Astrocyte of the hippocampus (primary cell): ENCODE results near the gene LHFPL6.
A peak's percentile ranks its signal among the peaks of the same experiment; 100 is the strongest.

Experiments
- DNase-seq: peaks from one replicate; pipeline ENCODE4 v3.0.0; 2011; ENCODE audit warnings: low read depth, low spot score

Gene LHFPL6

GRCh38 chr13:39310961-39311360 is 292.0 kb downstream of the LHFPL6 start:
- no peak for DNase-seq

- no peak for DNase-seq
Measured at GRCh38 chr13:39306639-39307589, 296.1 kb downstream of the LHFPL6 start.

- no peak for DNase-seq
Measured at GRCh38 chr13:39302820-39303219, 300.2 kb downstream of the LHFPL6 start.

- no peak for DNase-seq
Measured at GRCh38 chr13:39298951-39299350, 304.0 kb downstream of the LHFPL6 start.

GRCh38 chr13:39297664-39298171 is 305.3 kb downstream of the LHFPL6 start:
- peak; percentile 46 for DNase-seq

GRCh38 chr13:39297023-39297422 is 306.0 kb downstream of the LHFPL6 start:
- no peak for DNase-seq

GRCh38 chr13:39296193-39296592 is 306.8 kb downstream of the LHFPL6 start:
- DNase-seq = no peak
